Keratinocyte (primary cell): ENCODE measurements around the gene MTCH1. TPM values are rescaled to one million over a fixed set of nuclear protein-coding genes. Genes with fewer than 3 reads are reported as not detected.

Experiments
- DNase-seq: peaks from one replicate; pipeline ENCODE4 v3.0.0-alpha.2; 2011; ENCODE audit warnings: low read depth, missing footprints, low spot score
- FAIRE-seq: peaks from 2 replicates; lab custom pipeline; 2011; peaks lifted over from hg19 to GRCh38; lab: Jason Lieb, UNC
- H2AFZ ChIP-seq: 2 replicates; pipeline ENCODE4 v1.6.0; 2012; ENCODE audit warnings: low read length, control low read depth, inconsistent platforms; ENCODE audit not compliant: control insufficient read depth
- H3K27ac ChIP-seq: 2 replicates; pipeline ENCODE4 v1.5.1; 2011; ENCODE audit warnings: low read length; ENCODE audit not compliant: control insufficient read depth, insufficient read depth
- H3K27me3 ChIP-seq: 3 replicates; pipeline ENCODE4 v1.6.0; 2011; ENCODE audit warnings: low read length; ENCODE audit not compliant: control insufficient read depth, insufficient read depth; ENCODE audit errors: extremely low read depth
- H3K36me3 ChIP-seq, 2 experiments: 2 replicates in 1 of 2; 3 replicates in 1 of 2; pipeline ENCODE4 v1.5.1; 2011; ENCODE audit warnings: low read length in 2 of 2, mild to moderate bottlenecking in 1 of 2; ENCODE audit not compliant: control insufficient read depth in 2 of 2, insufficient read depth in 2 of 2; ENCODE audit errors: extremely low read depth in 1 of 2
- H3K4me1 ChIP-seq: 3 replicates; pipeline ENCODE4 v1.5.1; 2011; ENCODE audit warnings: low read length; ENCODE audit not compliant: control insufficient read depth, insufficient read depth; ENCODE audit errors: extremely low read depth
- H3K4me2 ChIP-seq: 3 replicates; pipeline ENCODE4 v1.6.0; 2011; ENCODE audit warnings: low read depth, low read length; ENCODE audit not compliant: control insufficient read depth, insufficient read depth; ENCODE audit errors: extremely low read depth
- H3K4me3 ChIP-seq, 3 experiments: fragments of 200-600 bp in 1 of 3; sonication (generic) in 1 of 3; 2 replicates in 2 of 3; 3 replicates in 1 of 3; pipeline ENCODE4 v1.5.1; 2011 to 2016; ENCODE audit warnings: low read length in 3 of 3, mild to moderate bottlenecking in 3 of 3, control low read depth in 2 of 3, inconsistent platforms in 1 of 3, low read depth in 1 of 3, mixed read lengths in 1 of 3, mixed run types in 1 of 3, moderate library complexity in 1 of 3; ENCODE audit not compliant: control insufficient read depth in 2 of 3, insufficient read depth in 2 of 3; ENCODE audit errors: extremely low read depth in 1 of 3
- H3K79me2 ChIP-seq: 2 replicates; pipeline ENCODE4 v1.6.0; 2012; ENCODE audit warnings: low read length; ENCODE audit not compliant: control insufficient read depth, insufficient read depth
- H3K9ac ChIP-seq: 3 replicates; pipeline ENCODE4 v1.6.0; 2011; ENCODE audit warnings: low read length; ENCODE audit not compliant: control insufficient read depth, insufficient read depth; ENCODE audit errors: extremely low read depth
- H3K9me1 ChIP-seq: 3 replicates; pipeline ENCODE4 v1.6.0; 2011; ENCODE audit warnings: low read length; ENCODE audit not compliant: control insufficient read depth, insufficient read depth; ENCODE audit errors: extremely low read depth
- H3K9me3 ChIP-seq: 2 replicates; pipeline ENCODE4 v1.5.1; 2012; ENCODE audit warnings: low read depth, low read length; ENCODE audit not compliant: control insufficient read depth
- H4K20me1 ChIP-seq: 3 replicates; pipeline ENCODE4 v1.6.0; 2011; ENCODE audit warnings: low read length; ENCODE audit not compliant: control insufficient read depth, insufficient read depth; ENCODE audit errors: extremely low read depth
- EZH2 ChIP-seq: IDR thresholded peaks from one replicate; pipeline ENCODE4 v1.6.1; 2012; ENCODE audit warnings: inconsistent platforms, mild to moderate bottlenecking, low read length, moderate library complexity
- dilution Hi-C: fragments of 300-500 bp; cut with MboI; formaldehyde crosslinking; loops from one replicate; pipeline ENCODE4 v1.7.0; 2020; ENCODE audit warnings: low sequenced_read_pairs; ENCODE audit not compliant: extremely low pct_ligation_motif_present
- polyA plus RNA-seq, 5 experiments: library from polyadenylated mRNA; depleted of rRNA in 3 of 5; stranded (reverse) in 3 of 5; stranded (forward) in 1 of 5; unstranded in 1 of 5; fragments of >200 nt; gene quantifications; 1 replicate in 1 of 5; 2 replicates in 3 of 5; 3 replicates in 1 of 5; pipeline versions ENCODE4 v1.2.1 to v1.2.3, GENCODE V29; 2011 to 2012; ENCODE audit warnings: missing spikeins in 2 of 5, low read depth in 1 of 5, low replicate concordance in 1 of 5
- TF ChIP-seq, protein P1 (sequence below), 3 experiments: IDR thresholded peaks in 1 of 3; conservative IDR thresholded peaks in 1 of 3; optimal IDR thresholded peaks in 1 of 3; 2 replicates in 2 of 3; 3 replicates in 1 of 3; pipeline versions ENCODE3 to v1.5.1; 2011; ENCODE audit warnings: low read length in 3 of 3, mild to moderate bottlenecking in 3 of 3, moderate library complexity in 2 of 3, control low read depth in 1 of 3, inconsistent platforms in 1 of 3; ENCODE audit not compliant: insufficient read depth in 2 of 3; ENCODE audit errors: extremely low read depth in 1 of 3

Gene MTCH1
- polyA plus RNA-seq, 1 donor (not counting 4 experiments of a cell fraction or from before 2014, with no cell fraction given) = 88.8 TPM

DNA sequence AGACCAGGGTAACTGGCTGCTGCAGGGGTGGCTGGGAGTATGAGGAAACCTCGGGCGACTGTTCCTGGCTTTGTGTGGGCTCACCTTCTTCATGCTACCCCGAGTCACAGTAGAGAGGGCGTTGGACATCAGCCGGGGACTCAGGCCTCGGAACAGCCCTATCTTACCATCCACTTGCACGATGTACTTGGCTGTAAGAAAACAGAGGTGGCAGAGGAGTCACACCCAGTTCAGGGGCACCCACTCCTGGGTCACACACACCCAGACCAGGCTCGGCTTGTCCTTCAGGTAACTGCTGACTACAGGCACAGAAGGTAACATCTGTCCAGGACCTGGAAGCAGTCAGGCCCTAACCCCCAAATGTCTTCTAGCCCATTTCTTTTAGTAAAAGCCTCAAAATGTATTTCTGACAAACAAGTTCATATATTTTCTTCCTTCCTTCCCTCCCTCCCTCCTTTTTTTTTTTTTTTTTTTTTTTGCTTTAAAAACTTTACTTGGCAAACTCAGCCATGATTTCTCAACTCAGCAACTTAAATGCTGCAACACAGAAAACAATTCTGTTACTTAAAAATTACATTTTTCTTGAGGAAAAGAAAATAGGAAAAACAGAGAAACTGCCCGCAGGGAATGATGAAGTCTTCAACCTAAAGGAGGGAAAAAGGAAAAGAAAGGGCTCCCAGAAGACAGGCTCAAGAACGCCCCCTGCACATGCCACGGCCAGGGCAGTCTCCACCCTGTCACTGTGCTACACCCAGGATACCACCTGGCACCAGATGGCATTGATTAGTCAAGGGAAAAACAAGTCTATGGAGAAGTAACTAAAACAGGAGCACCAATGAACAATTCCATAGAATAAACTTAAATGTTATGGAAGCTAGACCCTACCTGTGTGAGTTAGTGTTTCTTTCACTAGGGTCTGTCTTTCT, 7.3 kb downstream of the MTCH1 start:
- no peak overlapping the region for H3K4me2 ChIP-seq
- DNase-seq (no peak), FAIRE-seq (no peak)
- no peaks in the 10 kb centered on the region for H3K9me3 ChIP-seq
- no peaks in the 10 kb centered on the region for H3K4me1 ChIP-seq
- H2AFZ ChIP-seq = no peak overlapping the region
- H3K36me3 ChIP-seq = peaks cover 33 to 45% of the 10 kb centered on the region in 2 experiments
- H3K9ac ChIP-seq = no peak overlapping the region
- H3K9me1 ChIP-seq = no peaks in the 10 kb centered on the region
- H3K79me2 ChIP-seq = peaks cover 38% of the 10 kb centered on the region
- H3K27ac ChIP-seq = no peak overlapping the region
- H4K20me1 ChIP-seq = peaks cover 18% of the 10 kb centered on the region
- dilution Hi-C loops = no loop called here
- TF ChIP-seq, protein P1, sequence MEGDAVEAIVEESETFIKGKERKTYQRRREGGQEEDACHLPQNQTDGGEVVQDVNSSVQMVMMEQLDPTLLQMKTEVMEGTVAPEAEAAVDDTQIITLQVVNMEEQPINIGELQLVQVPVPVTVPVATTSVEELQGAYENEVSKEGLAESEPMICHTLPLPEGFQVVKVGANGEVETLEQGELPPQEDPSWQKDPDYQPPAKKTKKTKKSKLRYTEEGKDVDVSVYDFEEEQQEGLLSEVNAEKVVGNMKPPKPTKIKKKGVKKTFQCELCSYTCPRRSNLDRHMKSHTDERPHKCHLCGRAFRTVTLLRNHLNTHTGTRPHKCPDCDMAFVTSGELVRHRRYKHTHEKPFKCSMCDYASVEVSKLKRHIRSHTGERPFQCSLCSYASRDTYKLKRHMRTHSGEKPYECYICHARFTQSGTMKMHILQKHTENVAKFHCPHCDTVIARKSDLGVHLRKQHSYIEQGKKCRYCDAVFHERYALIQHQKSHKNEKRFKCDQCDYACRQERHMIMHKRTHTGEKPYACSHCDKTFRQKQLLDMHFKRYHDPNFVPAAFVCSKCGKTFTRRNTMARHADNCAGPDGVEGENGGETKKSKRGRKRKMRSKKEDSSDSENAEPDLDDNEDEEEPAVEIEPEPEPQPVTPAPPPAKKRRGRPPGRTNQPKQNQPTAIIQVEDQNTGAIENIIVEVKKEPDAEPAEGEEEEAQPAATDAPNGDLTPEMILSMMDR (optimal IDR thresholded peaks at IDR 0.05 in 1 of 3, IDR thresholded peaks at IDR 0.05 in 1 of 3, conservative IDR thresholded peaks at IDR 0.05 in 1 of 3; ENCODE audit: extremely low read depth in 1 of 3, insufficient read depth in 2 of 3, low read length in 3 of 3) = no peak
- no peak for TF ChIP-seq EZH2
- no peaks in the 10 kb centered on the region for H3K27me3 ChIP-seq
- H3K4me3 ChIP-seq = no peak overlapping the region

DNA sequence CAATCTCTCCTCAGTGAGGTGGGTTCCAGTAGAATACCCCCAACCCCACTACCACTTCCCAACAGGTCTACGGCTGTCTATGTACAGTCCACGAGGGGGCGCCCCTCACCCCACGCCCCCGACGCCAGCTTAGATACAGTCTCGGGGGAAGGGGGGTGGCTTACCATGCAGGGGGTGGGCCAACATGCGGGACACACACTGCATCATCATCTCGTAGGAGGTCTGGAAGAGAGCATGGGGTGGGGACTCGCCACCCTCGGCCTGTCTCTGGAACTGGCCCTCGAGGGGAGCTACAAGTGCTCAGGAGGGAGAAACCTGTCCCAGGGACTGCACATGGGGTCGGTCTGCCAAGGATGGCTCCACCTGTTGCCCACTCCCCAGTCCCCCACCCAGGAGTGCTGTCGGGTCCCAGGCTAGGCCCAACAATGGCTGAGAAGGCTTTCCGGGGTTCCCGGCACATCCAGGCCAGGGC, 8.5 kb downstream of the MTCH1 start:
- no peak for FAIRE-seq
- no peak overlapping the region for H3K27ac ChIP-seq
- H3K9me3 ChIP-seq = no peaks in the 10 kb centered on the region
- no peak overlapping the region for H2AFZ ChIP-seq
- no peak overlapping the region for H3K4me2 ChIP-seq
- H3K36me3 ChIP-seq = peaks cover 34 to 49% of the 10 kb centered on the region in 2 experiments
- no peak overlapping the region for H3K4me3 ChIP-seq
- TF ChIP-seq, protein P1 (optimal IDR thresholded peaks at IDR 0.05 in 1 of 3, IDR thresholded peaks at IDR 0.05 in 1 of 3, conservative IDR thresholded peaks at IDR 0.05 in 1 of 3; ENCODE audit: extremely low read depth in 1 of 3, insufficient read depth in 2 of 3, low read length in 3 of 3) = peak in 1 of 3 experiments; percentile 56
- no peak for TF ChIP-seq EZH2
- no peak for DNase-seq
- H3K27me3 ChIP-seq = no peaks in the 10 kb centered on the region
- peaks cover 14% of the 10 kb centered on the region for H4K20me1 ChIP-seq
- H3K9me1 ChIP-seq = no peaks in the 10 kb centered on the region
- H3K79me2 ChIP-seq = peaks cover 26% of the 10 kb centered on the region
- H3K4me1 ChIP-seq = no peaks in the 10 kb centered on the region
- no peak overlapping the region for H3K9ac ChIP-seq
- dilution Hi-C loops = no loop called here
